NOMO-1 treated with DMSO at 0.1 percent for 48 hours (cell line): Measurements from ENCODE around the gene ANKRD29.
"Not testable (repeated sequence)": the region's sequence is repeated elsewhere in the genome, so short reads cannot be mapped to it uniquely, and the experiment has no call there.

Experiments used
- DNase-seq: peaks from one replicate; lab custom pipeline; 2025; ENCODE audit not compliant: unreplicated experiment; lab: John Stamatoyannopoulos, UW

Gene ANKRD29

GRCh38 chr18:23565916-23566547 is 96.7 kb downstream of the ANKRD29 start:
- DNase-seq = no peak

DNA sequence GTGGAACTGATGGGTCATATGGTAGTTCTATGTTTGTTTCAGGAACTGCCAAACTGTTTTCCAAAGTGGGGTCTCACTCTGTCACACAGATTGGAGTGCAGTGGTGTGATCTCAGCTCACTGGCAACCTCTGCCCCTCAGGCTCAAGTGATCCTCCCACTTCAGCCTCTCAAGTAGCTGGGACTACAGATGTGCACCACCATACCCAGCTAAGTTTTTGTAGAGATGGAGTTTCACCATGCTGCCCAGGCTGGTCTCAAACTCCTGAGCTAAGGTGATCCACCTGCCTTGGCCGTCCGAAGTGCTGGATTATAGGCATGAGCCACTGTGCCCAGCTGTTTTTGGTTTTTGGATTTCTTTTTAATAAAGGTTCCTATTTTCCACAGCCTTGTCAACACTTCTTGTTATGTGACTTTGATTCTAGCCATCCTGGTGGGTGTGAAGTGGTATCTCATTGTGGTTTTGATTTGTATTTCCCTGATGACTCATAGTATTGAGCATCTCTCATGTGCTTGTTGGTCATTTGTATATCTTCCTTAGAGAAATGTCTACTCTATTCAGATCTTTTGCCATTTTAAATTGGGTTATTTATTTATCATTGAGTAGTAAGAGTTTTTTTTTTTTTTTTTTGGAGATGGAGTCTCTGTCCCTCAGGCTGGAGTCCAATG is 99.2 kb downstream of the ANKRD29 start:
- DNase-seq = no peak

DNA sequence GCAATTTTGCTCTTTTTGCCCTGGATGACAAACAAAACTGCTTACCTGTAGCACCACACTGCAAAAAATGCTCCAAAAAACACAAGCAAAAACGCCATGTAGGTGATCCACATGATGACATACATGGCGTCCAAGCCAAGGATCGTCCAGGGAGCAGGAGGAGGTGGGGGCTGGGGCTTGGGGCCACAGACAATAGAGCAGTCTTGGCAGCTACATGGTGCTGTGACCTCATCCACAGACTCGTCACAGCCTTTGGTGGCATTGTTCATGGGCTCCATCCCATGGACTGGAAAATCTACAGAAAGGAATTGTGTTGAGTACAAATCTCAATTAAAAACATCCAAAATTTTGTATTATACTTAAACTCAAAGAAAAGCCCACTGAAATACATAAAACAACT is 102.5 kb downstream of the ANKRD29 start:
- no peak for DNase-seq

GRCh38 chr18:23557511-23557910 is 105.2 kb downstream of the ANKRD29 start:
- not testable (repeated sequence) for DNase-seq

- no peak for DNase-seq
Observed at GRCh38 chr18:23556145-23556780, 106.4 kb downstream of the ANKRD29 start.

DNA sequence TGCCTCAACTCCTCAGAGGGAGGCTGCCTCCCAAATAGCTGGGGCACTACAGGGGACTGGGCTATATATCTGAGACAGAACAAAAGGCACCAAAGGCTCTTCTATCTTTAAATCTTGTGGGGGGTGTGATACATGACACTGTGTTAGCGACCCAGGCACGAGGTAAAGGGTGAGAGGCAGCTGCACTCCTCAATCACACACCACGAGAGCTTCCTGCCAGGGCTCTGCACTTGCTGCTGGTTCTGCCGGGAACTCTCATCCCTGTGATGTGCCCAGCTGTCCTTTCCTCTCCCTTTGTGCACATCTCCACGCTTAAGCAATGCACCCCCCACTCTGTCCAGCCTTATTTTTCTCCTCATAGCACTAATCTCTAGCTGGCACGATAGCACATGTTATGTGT is 108.8 kb downstream of the ANKRD29 start:
- DNase-seq = no peak

- DNase-seq = no peak
Observed at GRCh38 chr18:23552505-23552904, 110.2 kb downstream of the ANKRD29 start.

GRCh38 chr18:23551978-23552377 is 110.7 kb downstream of the ANKRD29 start:
- no peak for DNase-seq

DNA sequence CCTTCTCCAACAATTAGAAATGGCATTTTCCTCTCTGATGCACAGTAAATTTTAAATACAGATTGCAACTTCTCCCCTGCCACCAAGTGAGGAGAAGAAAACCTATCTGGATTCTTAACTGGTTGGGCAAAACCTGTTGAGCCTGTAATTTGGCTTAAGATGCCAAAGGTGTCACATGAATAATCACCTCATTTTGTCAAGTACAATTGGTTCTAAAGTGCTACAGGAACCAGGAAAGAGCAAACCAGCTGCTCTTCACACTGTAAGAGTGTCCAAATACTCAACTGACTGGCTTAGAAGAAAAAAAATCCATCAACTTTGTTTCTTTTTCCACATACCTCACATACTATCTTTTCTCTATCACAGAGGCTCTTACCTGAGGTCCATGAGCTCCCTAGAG is 111.8 kb downstream of the ANKRD29 start:
- DNase-seq = no peak
